BJ (cell line): ENCODE results near the gene HGFAC. TPM values are rescaled to one million over a fixed set of nuclear protein-coding genes. Genes with fewer than 3 reads are reported as not detected.

ENCODE experiments used
- CTCF ChIA-PET: fragments of 350-600 bp; formaldehyde crosslinking; extraction: SDS; loops from one replicate; lab custom pipeline; 2021; ENCODE audit warnings: antibody characterized with exemption, inconsistent platforms; lab: Yijun Ruan, JAX
- POLR2A ChIA-PET: fragments of 300-600 bp; sonication (Branson Sonifier 250); formaldehyde crosslinking; extraction: SDS; loops from one replicate; lab custom pipeline; 2021; ENCODE audit warnings: antibody characterized with exemption; lab: Charles Lee
- DNase-seq: peaks from one replicate; pipeline ENCODE4 v3.0.0-alpha.2; 2011; ENCODE audit warnings: low read depth
- H3K27me3 ChIP-seq: 2 replicates; pipeline ENCODE4 v1.6.0; 2011; ENCODE audit warnings: low read length; ENCODE audit not compliant: control insufficient read depth, insufficient read depth
- H3K36me3 ChIP-seq: 2 replicates; pipeline ENCODE4 v1.5.1; 2011; ENCODE audit warnings: low read length; ENCODE audit not compliant: control insufficient read depth, insufficient read depth
- H3K4me3 ChIP-seq: 2 replicates; pipeline ENCODE4 v1.5.1; 2011; ENCODE audit warnings: low read depth, mild to moderate bottlenecking, control low read depth, low read length
- CTCF ChIP-seq: IDR thresholded peaks from 2 replicates; pipeline ENCODE4 v1.5.1; 2011; ENCODE audit warnings: low read depth, mild to moderate bottlenecking, control low read depth, inconsistent platforms, low read length, moderate library complexity; ENCODE audit not compliant: insufficient read depth
- polyA plus RNA-seq: library from polyadenylated mRNA; depleted of rRNA; stranded (reverse); fragments of >200 nt; gene quantifications from 2 replicates; pipeline ENCODE4 v1.2.3, GENCODE V29; 2011

The HGFAC gene
- polyA plus RNA-seq, 1 experiment, result not detected

DNA sequence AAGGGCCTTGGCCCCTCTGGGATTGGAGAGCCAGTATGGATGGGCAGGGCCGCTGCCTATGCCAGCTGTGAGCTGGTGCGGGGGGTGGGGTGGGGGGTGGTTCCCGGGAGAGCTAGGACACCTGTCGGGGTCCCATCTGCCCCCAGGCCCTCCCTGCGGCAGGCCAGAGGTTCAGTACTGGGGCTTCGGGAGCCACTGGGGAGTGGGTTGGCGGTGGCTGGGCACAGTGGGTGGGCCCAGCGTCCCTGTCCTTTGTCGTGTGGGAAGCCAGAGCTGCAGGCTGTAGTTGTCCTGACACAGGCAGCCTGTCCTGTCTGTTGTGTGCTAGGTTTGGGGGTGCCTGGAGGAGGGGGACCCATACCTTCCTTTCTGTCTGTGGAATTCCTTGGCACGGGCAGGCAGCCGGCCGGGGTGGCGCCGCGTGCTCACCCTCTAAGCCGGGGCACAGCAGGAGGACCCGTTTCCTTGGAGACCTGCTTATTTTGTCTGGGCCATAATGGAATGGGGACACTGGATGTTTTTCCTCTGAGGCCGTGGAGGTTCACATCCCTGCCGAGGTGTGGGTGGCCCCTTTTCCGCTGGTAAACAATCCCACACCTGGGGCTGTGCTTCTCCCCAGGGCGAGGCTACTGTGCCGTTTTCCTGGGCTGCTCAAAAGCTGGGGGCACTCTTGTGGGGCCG is 36.1 kb downstream of the HGFAC start:
- Histone ChIP-seq H3K36me3 (no peaks in the 10 kb centered on the region), H3K27me3 (peaks cover 2% of the 10 kb centered on the region; the same call in 1 of the 2 replicates), H3K4me3 (no peak overlapping the region)
- DNase-seq, result no peak
- ChIA-PET CTCF (interaction anchor here (0.5 kb wide), 1 partner anchor 382 kb away, joined by 4 read pairs; no protein-coding TSS in a partner anchor), POLR2A (interaction anchor here (0.6 kb wide), 1 partner anchor 286 kb away, joined by 3 read pairs; no protein-coding TSS in a partner anchor)
- no peak for TF ChIP-seq CTCF

- H3K36me3 ChIP-seq, result no peaks in the 10 kb centered on the region
- POLR2A ChIA-PET, result no interaction called here
- peaks cover 2% of the 10 kb centered on the region; the same call in 1 of the 2 replicates for H3K27me3 ChIP-seq
- H3K4me3 ChIP-seq, result no peak overlapping the region
- no peak for DNase-seq
- no peak for TF ChIP-seq CTCF
- CTCF ChIA-PET, result interaction anchor here (0.5 to 3.1 kb wide), 4 partner anchors 7 to 381 kb away, joined by 3 to 22 read pairs (median 8); no protein-coding TSS in a partner anchor
Measured at GRCh38 chr4:3478446-3479357, 36.9 kb downstream of the HGFAC start.

GRCh38 chr4:3479358-3480101 is 37.8 kb downstream of the HGFAC start:
- no peak overlapping the region for H3K4me3 ChIP-seq
- ChIA-PET CTCF (interaction anchor here (0.7 to 3.1 kb wide), 17 partner anchors 8 to 462 kb away, joined by 3 to 22 read pairs (median 5); partner anchors contain the start of gene DOK7), POLR2A (no interaction called here)
- no peak for TF ChIP-seq CTCF
- DNase-seq, result no peak
- H3K27me3 ChIP-seq, result peaks cover 2% of the 10 kb centered on the region; the same call in 1 of the 2 replicates
- H3K36me3 ChIP-seq, result no peaks in the 10 kb centered on the region

DNA sequence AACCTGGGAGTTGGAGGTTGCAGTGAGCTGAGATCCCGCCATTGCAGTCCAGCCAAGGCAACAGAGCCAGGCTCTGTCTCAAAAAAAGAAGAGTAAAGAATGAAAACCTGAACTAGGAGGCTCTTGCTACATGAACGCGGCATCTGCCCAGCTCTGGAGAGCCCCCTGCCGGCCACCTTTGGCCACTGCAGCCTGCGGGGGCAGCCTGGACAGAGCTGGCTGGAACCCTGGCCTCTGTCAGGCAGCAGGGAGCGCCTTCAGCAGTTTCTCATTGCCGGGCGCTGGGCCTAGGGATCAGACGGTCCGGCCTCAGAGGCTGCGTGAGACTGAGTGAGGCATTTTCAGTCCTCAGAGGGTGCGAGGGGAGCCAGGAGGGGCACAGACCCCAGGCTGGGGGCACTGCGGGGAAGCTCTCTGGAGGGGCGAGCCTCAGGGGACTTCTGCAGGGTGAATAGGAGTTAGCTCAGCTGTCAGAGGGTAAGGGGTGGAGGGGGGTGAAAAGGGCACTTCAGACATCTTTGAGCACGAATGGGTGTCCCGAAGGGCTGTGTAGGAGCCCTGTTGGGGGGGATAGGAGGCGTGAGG is 38.9 kb downstream of the HGFAC start:
- TF ChIP-seq CTCF, result peak; percentile 100
- POLR2A ChIA-PET, result no interaction called here
- CTCF ChIA-PET, result interaction anchor here (0.6 to 3.1 kb wide), 42 partner anchors 9 to 1296 kb away, joined by 3 to 22 read pairs (median 3); partner anchors contain the start of gene DOK7
- no peak overlapping the region for H3K4me3 ChIP-seq
- no peaks in the 10 kb centered on the region; the same call in 1 of the 2 replicates for H3K27me3 ChIP-seq
- DNase-seq, result no peak
- no peaks in the 10 kb centered on the region for H3K36me3 ChIP-seq
